LNCaP clone FGC (cell line): ENCODE results near the gene CRYL1.

ENCODE experiments used
- DNase-seq: peaks from one replicate; pipeline ENCODE4 v3.0.0-alpha.2; 2011; ENCODE audit warnings: low read depth
- H3K4me3 ChIP-seq: 2 replicates; pipeline ENCODE4 v1.5.1; 2011; ENCODE audit warnings: mild to moderate bottlenecking, low read depth, low read length, control low read depth
- TF ChIP-seq, protein P1 (sequence below): IDR thresholded peaks from 2 replicates; pipeline ENCODE4 v1.5.1; 2012; ENCODE audit warnings: mild to moderate bottlenecking; ENCODE audit not compliant: control insufficient read depth, insufficient read depth; ENCODE audit errors: extremely low read depth

The CRYL1 gene

GRCh38 chr13:20362484-20363041 lies 163.1 kb downstream of the CRYL1 start:
- TF ChIP-seq, protein P1, sequence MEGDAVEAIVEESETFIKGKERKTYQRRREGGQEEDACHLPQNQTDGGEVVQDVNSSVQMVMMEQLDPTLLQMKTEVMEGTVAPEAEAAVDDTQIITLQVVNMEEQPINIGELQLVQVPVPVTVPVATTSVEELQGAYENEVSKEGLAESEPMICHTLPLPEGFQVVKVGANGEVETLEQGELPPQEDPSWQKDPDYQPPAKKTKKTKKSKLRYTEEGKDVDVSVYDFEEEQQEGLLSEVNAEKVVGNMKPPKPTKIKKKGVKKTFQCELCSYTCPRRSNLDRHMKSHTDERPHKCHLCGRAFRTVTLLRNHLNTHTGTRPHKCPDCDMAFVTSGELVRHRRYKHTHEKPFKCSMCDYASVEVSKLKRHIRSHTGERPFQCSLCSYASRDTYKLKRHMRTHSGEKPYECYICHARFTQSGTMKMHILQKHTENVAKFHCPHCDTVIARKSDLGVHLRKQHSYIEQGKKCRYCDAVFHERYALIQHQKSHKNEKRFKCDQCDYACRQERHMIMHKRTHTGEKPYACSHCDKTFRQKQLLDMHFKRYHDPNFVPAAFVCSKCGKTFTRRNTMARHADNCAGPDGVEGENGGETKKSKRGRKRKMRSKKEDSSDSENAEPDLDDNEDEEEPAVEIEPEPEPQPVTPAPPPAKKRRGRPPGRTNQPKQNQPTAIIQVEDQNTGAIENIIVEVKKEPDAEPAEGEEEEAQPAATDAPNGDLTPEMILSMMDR = no peak
- H3K4me3 ChIP-seq = no peak overlapping the region
- DNase-seq = no peak

GRCh38 chr13:20360835-20361412 lies 164.7 kb downstream of the CRYL1 start:
- TF ChIP-seq, protein P1 = no peak
- H3K4me3 ChIP-seq = no peak overlapping the region
- DNase-seq = no peak

DNA sequence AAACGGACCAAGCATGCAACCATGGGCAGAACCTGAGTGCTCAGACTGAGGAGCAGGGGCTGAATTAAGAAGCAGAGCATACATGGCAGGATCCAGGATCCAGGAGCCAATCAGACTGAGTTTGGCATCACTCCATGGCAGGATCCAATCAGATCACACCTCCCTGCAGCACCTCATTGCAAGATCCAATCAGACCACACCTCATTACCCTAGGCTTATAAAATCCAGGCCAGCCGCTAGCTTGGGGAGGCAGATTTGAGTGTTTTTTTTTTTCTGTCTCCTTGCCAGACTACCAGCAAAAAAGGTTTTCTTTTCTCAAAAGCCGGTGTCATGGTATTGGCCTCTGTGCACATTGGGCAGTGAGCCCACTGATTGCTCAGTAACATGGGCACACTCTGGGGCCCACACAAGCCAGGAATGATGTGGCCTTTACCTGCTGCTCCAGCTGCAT lies 165.6 kb downstream of the CRYL1 start:
- no peak overlapping the region for H3K4me3 ChIP-seq
- no peak for DNase-seq
- TF ChIP-seq, protein P1 = no peak

GRCh38 chr13:20359335-20359734 lies 166.3 kb downstream of the CRYL1 start:
- TF ChIP-seq, protein P1 = no peak
- H3K4me3 ChIP-seq = no peak overlapping the region
- no peak for DNase-seq

GRCh38 chr13:20358022-20358421 lies 167.6 kb downstream of the CRYL1 start:
- no peak for DNase-seq
- H3K4me3 ChIP-seq = no peak overlapping the region
- TF ChIP-seq, protein P1 = no peak

- TF ChIP-seq, protein P1 = no peak
- no peak for DNase-seq
- H3K4me3 ChIP-seq = no peak overlapping the region
Measured at GRCh38 chr13:20356444-20356843, 169.2 kb downstream of the CRYL1 start.

- H3K4me3 ChIP-seq = no peak overlapping the region
- DNase-seq = no peak
- TF ChIP-seq, protein P1 = no peak
Measured at GRCh38 chr13:20354722-20355121, 170.9 kb downstream of the CRYL1 start.
